GM18867 (cell line): ENCODE results near the gene CYB5R2.

ENCODE experiments used
- ATAC-seq: cut with Tn5 transposase; IDR thresholded peaks from one replicate; pipeline ENCODE4 v1.9.1; 2021; ENCODE audit warnings: mild to moderate bottlenecking, moderate library complexity; ENCODE audit not compliant: unreplicated experiment

CYB5R2 gene

GRCh38 chr11:7672960-7673723 is at the start of gene CYB5R2:
Gene CYB5R2, minus strand, starts transcription at chr11:7673500. Its CDS starts 675 bp downstream, at chr11:7672825.
- peak; percentile 54 for ATAC-seq

- ATAC-seq, result no peak
Observed at GRCh38 chr11:7714786-7715185, 41.5 kb upstream of the CYB5R2 start.

GRCh38 chr11:7706377-7706776 is 33.1 kb upstream of the CYB5R2 start, which contains the start of gene OVCH2:
Gene OVCH2, minus strand, starts transcription at chr11:7706477. Its CDS starts 83 bp downstream, at chr11:7706394.
- ATAC-seq, result no peak

GRCh38 chr11:7703740-7704139 is 30.4 kb upstream of the CYB5R2 start:
- ATAC-seq, result no peak

GRCh38 chr11:7696424-7696823 is 23.1 kb upstream of the CYB5R2 start:
- ATAC-seq, result no peak

GRCh38 chr11:7694235-7694634 is 20.9 kb upstream of the CYB5R2 start:
- ATAC-seq, result peak; percentile 18

GRCh38 chr11:7692426-7692825 is 19.1 kb upstream of the CYB5R2 start:
- ATAC-seq, result no peak

GRCh38 chr11:7691759-7692350 is 18.6 kb upstream of the CYB5R2 start:
- no peak for ATAC-seq

- no peak for ATAC-seq
Observed at GRCh38 chr11:7690648-7691047, 17.3 kb upstream of the CYB5R2 start.

- ATAC-seq, result no peak
Observed at GRCh38 chr11:7689239-7689638, 15.9 kb upstream of the CYB5R2 start.

GRCh38 chr11:7688238-7688826 is 15.0 kb upstream of the CYB5R2 start:
- peak; percentile 78 for ATAC-seq

- no peak for ATAC-seq
Observed at GRCh38 chr11:7687386-7687785, 14.1 kb upstream of the CYB5R2 start.

- ATAC-seq, result no peak
Observed at GRCh38 chr11:7686761-7687160, 13.5 kb upstream of the CYB5R2 start.

- no peak for ATAC-seq
Observed at GRCh38 chr11:7683571-7683970, 10.3 kb upstream of the CYB5R2 start.

- ATAC-seq, result no peak
Observed at GRCh38 chr11:7677796-7678201, 4.5 kb upstream of the CYB5R2 start.

GRCh38 chr11:7677071-7677470 is 3.8 kb upstream of the CYB5R2 start:
- ATAC-seq, result no peak

- no peak for ATAC-seq
Observed at GRCh38 chr11:7675631-7676030, 2.3 kb upstream of the CYB5R2 start.

- peak; percentile 18 for ATAC-seq
Observed at GRCh38 chr11:7673724-7674434, 579 bp upstream of the CYB5R2 start.

- peak; percentile 21 for ATAC-seq
Observed at GRCh38 chr11:7672276-7672959, 882 bp downstream of the CYB5R2 start.

GRCh38 chr11:7671347-7672215 is 1.7 kb downstream of the CYB5R2 start:
- peak; percentile 59 for ATAC-seq
